B cell (primary cell): ENCODE measurements around the gene ERBB4. TPM values are rescaled to one million over a fixed set of nuclear protein-coding genes. Genes with fewer than 3 reads are reported as not detected.

Experiments
- ATAC-seq: fragments of 200-7000 bp; cut with Tn5 transposase; one replicate; pipeline ENCODE4 v1.10.0; 2021; ENCODE audit warnings: low read depth, mild to moderate bottlenecking, moderate number of reproducible peaks, moderate library complexity
- CTCF ChIA-PET: fragments of 350-600 bp; sonication (Branson Sonifier 250); formaldehyde crosslinking; loops from one replicate; lab custom pipeline; 2021; ENCODE audit warnings: antibody characterized with exemption, inconsistent platforms; lab: Charles Lee
- POLR2A ChIA-PET: fragments of 350-600 bp; sonication (Branson Sonifier 250); formaldehyde crosslinking; loops from one replicate; lab custom pipeline; 2021; ENCODE audit warnings: antibody characterized with exemption; lab: Charles Lee
- DNase-seq: peaks from one replicate; pipeline ENCODE4 v3.0.0; 2013
- H2AFZ ChIP-seq: 2 replicates; pipeline ENCODE4 v1.6.1; 2012; ENCODE audit warnings: mild to moderate bottlenecking, low read depth, low read length; ENCODE audit not compliant: insufficient read depth, poor library complexity, severe bottlenecking
- H3K27ac ChIP-seq, 2 donors: 1 replicate in 1 of 2; 2 replicates in 1 of 2; pipeline ENCODE4 v1.5.1; 2012 to 2013; ENCODE audit warnings: low read length in 2 of 2, mild to moderate bottlenecking in 2 of 2, moderate library complexity in 1 of 2
- H3K27me3 ChIP-seq, 4 experiments: fragments of 200-600 bp in 1 of 4; sonication (generic) in 1 of 4; replicated peaks in 1 of 4; 1 replicate in 2 of 4; 2 replicates in 2 of 4; pipeline versions ENCODE4 v1.6.1 to v1.7.0; 2013 to 2016; ENCODE audit warnings: low read length in 3 of 4, mild to moderate bottlenecking in 2 of 4, mixed read lengths in 1 of 4, moderate library complexity in 1 of 4; ENCODE audit not compliant: insufficient read depth in 4 of 4, control insufficient read depth in 3 of 4; ENCODE audit errors: control extremely low read depth in 1 of 4
- H3K36me3 ChIP-seq, 2 experiments: replicated peaks in 1 of 2; 1 replicate in 1 of 2; 2 replicates in 1 of 2; pipeline versions ENCODE4 v1.6.1 to v1.7.1; 2013; ENCODE audit warnings: low read length in 1 of 2; ENCODE audit not compliant: insufficient read depth in 2 of 2, control insufficient read depth in 1 of 2; ENCODE audit errors: control extremely low read depth in 1 of 2, extremely low read depth in 1 of 2
- H3K4me1 ChIP-seq, 2 donors: fragments of 200-600 bp in 1 of 2; sonication (generic) in 1 of 2; 1 replicate in 1 of 2; 2 replicates in 1 of 2; pipeline versions ENCODE4 v1.5.1 to v1.6.1; 2013 to 2017; ENCODE audit warnings: low read length in 2 of 2; ENCODE audit not compliant: control insufficient read depth in 2 of 2, insufficient read depth in 2 of 2
- H3K4me2 ChIP-seq: replicated peaks from 2 replicates; pipeline ENCODE3; 2012; ENCODE audit warnings: mild to moderate bottlenecking, low read depth, low read length; ENCODE audit not compliant: poor library complexity, severe bottlenecking
- H3K4me3 ChIP-seq, 5 experiments: fragments of 200-600 bp in 1 of 5; sonication (generic) in 1 of 5; 1 replicate in 3 of 5; 2 replicates in 2 of 5; pipeline versions ENCODE4 v1.5.1 to v1.7.0; 2011 to 2016; ENCODE audit warnings: low read length in 4 of 5, mild to moderate bottlenecking in 4 of 5, low read depth in 2 of 5, control low read depth in 1 of 5, moderate library complexity in 1 of 5; ENCODE audit not compliant: insufficient read depth in 1 of 5; ENCODE audit errors: control extremely low read depth in 1 of 5, extremely low read depth in 1 of 5
- H3K79me2 ChIP-seq: fragments of 200-600 bp; sonication (generic); one replicate; pipeline ENCODE4 v1.6.0; 2016; ENCODE audit warnings: low read length; ENCODE audit not compliant: control insufficient read depth, insufficient read depth
- H3K9ac ChIP-seq: fragments of 200-600 bp; sonication (generic); 2 replicates; pipeline ENCODE4 v1.6.1; 2017; ENCODE audit warnings: mild to moderate bottlenecking, low read length, moderate library complexity
- H3K9me3 ChIP-seq, 3 donors: one replicate each; pipeline versions ENCODE4 v1.6.1 to v1.7.1; 2013; ENCODE audit warnings: low read length in 2 of 3; ENCODE audit not compliant: control insufficient read depth in 2 of 3, insufficient read depth in 1 of 3; ENCODE audit errors: control extremely low read depth in 1 of 3
- H4K20me1 ChIP-seq: 2 replicates; pipeline ENCODE4 v1.6.0; 2012; ENCODE audit warnings: mild to moderate bottlenecking, low read length; ENCODE audit not compliant: insufficient read depth, control insufficient read depth, poor library complexity, severe bottlenecking
- H3K27ac Mint-ChIP-seq: one replicate; pipeline ENCODE4 v1.8.0; 2021; ENCODE audit warnings: mixed read lengths
- H3K27me3 Mint-ChIP-seq: one replicate; pipeline ENCODE4 v1.8.0; 2021; ENCODE audit warnings: mixed read lengths
- H3K4me1 Mint-ChIP-seq: one replicate; pipeline ENCODE4 v1.8.0; 2021; ENCODE audit warnings: mixed read lengths
- H3K4me3 Mint-ChIP-seq: one replicate; pipeline ENCODE4 v1.8.0; 2021; ENCODE audit warnings: mixed read lengths
- H3K9me3 Mint-ChIP-seq: one replicate; pipeline ENCODE4 v1.8.0; 2022; ENCODE audit warnings: mixed read lengths; ENCODE audit not compliant: insufficient read depth
- EZH2 ChIP-seq: IDR thresholded peaks from 2 replicates; pipeline ENCODE4 v1.6.1; 2012; ENCODE audit warnings: borderline replicate concordance, low read depth, mild to moderate bottlenecking, moderate library complexity, low read length; ENCODE audit not compliant: insufficient read depth, poor library complexity, severe bottlenecking
- WGBS: methylation state at CpG from one replicate; pipeline ENCODE4 v1.1.5; 2013; ENCODE audit warnings: missing lambda C conversion rate; ENCODE audit not compliant: insufficient coverage; 5-methylcytosine and 5-hydroxymethylcytosine counted together
- intact Hi-C: fragments of 100-400 bp; cut with micrococcal nuclease; formaldehyde crosslinking; loops from one replicate; pipeline ENCODE4 v1.10.0; 2022
- polyA plus RNA-seq: library from polyadenylated mRNA; depleted of rRNA; stranded (reverse); fragments of >200 nt; gene quantifications from 2 replicates; pipeline ENCODE4 v1.2.3, GENCODE V29; 2012
- total RNA-seq, 2 donors: library from RNA; stranded (reverse); fragments of 120-200 nt in 1 of 2; gene quantifications; 1 replicate in 1 of 2; 2 replicates in 1 of 2; pipeline versions ENCODE4 v1.2.3 to v1.2.4, GENCODE V29; 2013 to 2022
- TF ChIP-seq, protein P1 (sequence below): fragments of 200-600 bp; IDR thresholded peaks from one replicate; pipeline ENCODE4 v1.8.0; 2022; ENCODE audit warnings: antibody characterized with exemption, mild to moderate bottlenecking

The ERBB4 gene
- total and polyA plus RNA-seq, 2 donors (not counting 1 experiment from before 2014, with no cell fraction given): not detected

DNA sequence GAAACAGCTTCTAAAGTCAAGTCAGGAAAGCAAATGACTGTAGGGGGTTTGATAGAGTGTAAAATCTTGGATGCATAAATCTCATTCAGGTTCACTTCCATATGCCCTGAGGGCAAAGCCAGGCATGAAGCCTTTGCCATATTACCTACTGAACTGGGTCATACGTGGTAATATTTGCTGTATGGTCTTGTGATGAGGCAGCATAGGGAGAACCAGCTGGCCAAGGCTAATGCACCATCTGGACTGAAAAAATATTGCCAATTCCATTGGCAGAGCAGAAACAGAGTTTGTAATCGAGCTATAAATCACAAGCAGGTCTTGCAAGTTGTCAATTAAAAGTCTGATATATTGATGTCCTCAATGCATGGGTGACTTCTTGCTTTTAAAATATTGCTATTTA lies 243.8 kb downstream of the ERBB4 start:
- H3K4me1 Mint-ChIP-seq: no peaks in the 10 kb centered on the region
- Histone ChIP-seq H4K20me1 (no peaks in the 10 kb centered on the region), H3K9me3 (no peaks in the 10 kb centered on the region), H3K27ac (no peak overlapping the region), H3K4me2 (no peak overlapping the region), H3K9ac (no peak overlapping the region), H2AFZ (no peak overlapping the region), H3K4me3 (no peak overlapping the region), H3K36me3 (no peaks in the 10 kb centered on the region), H3K27me3 (no peaks in the 10 kb centered on the region), H3K4me1 (no peaks in the 10 kb centered on the region), H3K79me2 (no peaks in the 10 kb centered on the region)
- intact Hi-C loops: no loop called here
- no peaks in the 10 kb centered on the region for H3K9me3 Mint-ChIP-seq
- no peak for ATAC-seq
- H3K4me3 Mint-ChIP-seq: no peak overlapping the region
- no peak for DNase-seq
- no peaks in the 10 kb centered on the region for H3K27me3 Mint-ChIP-seq
- TF ChIP-seq EZH2: no peak
- TF ChIP-seq, protein P1, sequence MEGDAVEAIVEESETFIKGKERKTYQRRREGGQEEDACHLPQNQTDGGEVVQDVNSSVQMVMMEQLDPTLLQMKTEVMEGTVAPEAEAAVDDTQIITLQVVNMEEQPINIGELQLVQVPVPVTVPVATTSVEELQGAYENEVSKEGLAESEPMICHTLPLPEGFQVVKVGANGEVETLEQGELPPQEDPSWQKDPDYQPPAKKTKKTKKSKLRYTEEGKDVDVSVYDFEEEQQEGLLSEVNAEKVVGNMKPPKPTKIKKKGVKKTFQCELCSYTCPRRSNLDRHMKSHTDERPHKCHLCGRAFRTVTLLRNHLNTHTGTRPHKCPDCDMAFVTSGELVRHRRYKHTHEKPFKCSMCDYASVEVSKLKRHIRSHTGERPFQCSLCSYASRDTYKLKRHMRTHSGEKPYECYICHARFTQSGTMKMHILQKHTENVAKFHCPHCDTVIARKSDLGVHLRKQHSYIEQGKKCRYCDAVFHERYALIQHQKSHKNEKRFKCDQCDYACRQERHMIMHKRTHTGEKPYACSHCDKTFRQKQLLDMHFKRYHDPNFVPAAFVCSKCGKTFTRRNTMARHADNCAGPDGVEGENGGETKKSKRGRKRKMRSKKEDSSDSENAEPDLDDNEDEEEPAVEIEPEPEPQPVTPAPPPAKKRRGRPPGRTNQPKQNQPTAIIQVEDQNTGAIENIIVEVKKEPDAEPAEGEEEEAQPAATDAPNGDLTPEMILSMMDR: no peak
- WGBS: no CpG with 5 or more reads among the region's 2 CpGs
- CTCF ChIA-PET: no interaction called here
- H3K27ac Mint-ChIP-seq: no peak overlapping the region
- POLR2A ChIA-PET: no interaction called here

DNA sequence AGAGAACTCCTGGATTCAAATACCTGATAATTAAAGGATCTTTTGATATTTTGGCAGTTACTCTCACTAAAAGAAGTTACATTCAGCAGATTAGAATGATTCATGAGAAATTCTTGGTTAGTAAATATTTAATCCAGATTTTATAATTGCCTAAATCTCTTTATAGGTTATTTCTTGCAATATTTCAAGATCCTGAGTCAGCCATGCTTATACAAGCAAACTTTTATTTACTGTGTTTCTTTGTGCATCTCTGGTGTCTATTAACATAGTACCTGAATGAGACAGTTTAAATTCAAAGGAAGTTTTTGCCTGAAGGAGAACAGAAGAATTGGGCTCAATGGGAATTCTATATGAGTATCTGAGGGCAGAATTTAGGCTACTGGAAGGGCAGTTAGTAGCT lies 249.3 kb downstream of the ERBB4 start:
- ChIA-PET CTCF (no interaction called here), POLR2A (no interaction called here)
- no peak overlapping the region for H3K4me3 Mint-ChIP-seq

More for the DNA sequence above, 249.3 kb downstream of the ERBB4 start:
- no peak overlapping the region for H3K9ac ChIP-seq
- Mint-ChIP-seq H3K27me3 (no peaks in the 10 kb centered on the region), H3K9me3 (no peaks in the 10 kb centered on the region), H3K4me1 (no peaks in the 10 kb centered on the region), H3K27ac (no peak overlapping the region)
- no peaks in the 10 kb centered on the region for H3K9me3 ChIP-seq
- no peaks in the 10 kb centered on the region for H3K79me2 ChIP-seq
- no peak overlapping the region for H2AFZ ChIP-seq
- H3K4me1 ChIP-seq: no peaks in the 10 kb centered on the region
- ATAC-seq: no peak
- no peaks in the 10 kb centered on the region for H3K36me3 ChIP-seq
- no peak for DNase-seq
- no peak overlapping the region for H3K4me2 ChIP-seq
- intact Hi-C loops: no loop called here
- no peaks in the 10 kb centered on the region for H3K27me3 ChIP-seq
- no peak overlapping the region for H3K27ac ChIP-seq
- no peak overlapping the region for H3K4me3 ChIP-seq
- TF ChIP-seq, protein P1: no peak
- no peak for TF ChIP-seq EZH2
- H4K20me1 ChIP-seq: no peaks in the 10 kb centered on the region
